Activated CD8-positive, alpha-beta memory T cell treated with anti-CD3 and anti-CD28 coated beads for 48 hours (primary cell): Measurements from ENCODE around the gene EXOSC1.
A peak's percentile ranks its signal among the peaks of the same experiment; 100 is the strongest.
"Not testable (repeated sequence)": the region's sequence is repeated elsewhere in the genome, so short reads cannot be mapped to it uniquely, and the experiment has no call there.

Experiments
- DNase-seq, 3 experiments: peaks; one replicate each; pipeline ENCODE4 v3.0.0-alpha.2; 2020; ENCODE audit warnings: low read depth in 2 of 3, low spot score in 2 of 3

Gene EXOSC1

GRCh38 chr10:97445722-97446639 lies at the start of gene EXOSC1, which contains the start of gene ZDHHC16:
Gene EXOSC1 (minus strand): TSS chr10:97446006. CDS start chr10:97445985, 21 bp downstream.
Gene ZDHHC16 (plus strand): TSS chr10:97446175. CDS start chr10:97451676, 5,501 bp downstream.
- peak; percentile 76 to 82 (median 78) for DNase-seq

GRCh38 chr10:97494863-97495506 lies 49.2 kb upstream of the EXOSC1 start:
- DNase-seq: no peak

GRCh38 chr10:97494151-97494550 lies 48.3 kb upstream of the EXOSC1 start:
- DNase-seq: no peak

- DNase-seq: no peak
These were observed 44.8 kb upstream of the EXOSC1 start for GRCh38 chr10:97490592-97490991.

GRCh38 chr10:97485647-97486281 lies 40.0 kb upstream of the EXOSC1 start:
- no peak for DNase-seq

- DNase-seq: no peak
These were observed 38.1 kb upstream of the EXOSC1 start for GRCh38 chr10:97483921-97484320.

- DNase-seq: no peak
These were observed 37.7 kb upstream of the EXOSC1 start for GRCh38 chr10:97483506-97483905.

- DNase-seq: no peak
These were observed 36.6 kb upstream of the EXOSC1 start for GRCh38 chr10:97482381-97482780.

- no peak for DNase-seq
These were observed 35.3 kb upstream of the EXOSC1 start for GRCh38 chr10:97481071-97481470.

- DNase-seq: no peak
These were observed 34.1 kb upstream of the EXOSC1 start for GRCh38 chr10:97479939-97480338.

GRCh38 chr10:97479410-97479809 lies 33.6 kb upstream of the EXOSC1 start:
- not testable (repeated sequence) for DNase-seq

GRCh38 chr10:97475936-97476594 lies 30.3 kb upstream of the EXOSC1 start:
- DNase-seq: no peak

- no peak for DNase-seq
These were observed 29.1 kb upstream of the EXOSC1 start for GRCh38 chr10:97474918-97475317.

- not testable (repeated sequence) for DNase-seq
These were observed 23.0 kb upstream of the EXOSC1 start for GRCh38 chr10:97468781-97469180.

GRCh38 chr10:97468162-97468561 lies 22.4 kb upstream of the EXOSC1 start:
- DNase-seq: no peak

GRCh38 chr10:97466755-97467154 lies 20.9 kb upstream of the EXOSC1 start:
- DNase-seq: no peak

- no peak for DNase-seq
These were observed 20.2 kb upstream of the EXOSC1 start for GRCh38 chr10:97465982-97466381.

- no peak for DNase-seq
These were observed 18.4 kb upstream of the EXOSC1 start for GRCh38 chr10:97464226-97464625.

- DNase-seq: no peak
These were observed 17.7 kb upstream of the EXOSC1 start for GRCh38 chr10:97463363-97464132.

- DNase-seq: no peak
These were observed 16.5 kb upstream of the EXOSC1 start for GRCh38 chr10:97462309-97462708.
